ENCODE data around the gene TRPV5.
"Not testable (repeated sequence)": the region's sequence is repeated elsewhere in the genome, so short reads cannot be mapped to it uniquely, and the experiment has no call there.

TRPV5 gene

GRCh38 chr7:142933624-142934023 is at the start of gene TRPV5:
TRPV5 (minus strand) TSS chr7:142933746; CDS start chr7:142933459, 287 bp downstream.
- no peak for TF ChIP-seq CTCF (IDR thresholded peaks at IDR 0.05; ENCODE audit: control insufficient read depth, insufficient read depth, low read depth, low read length, missing control alignments)
- H3K4me3 ChIP-seq (ENCODE audit: control insufficient read depth, low read depth, low read length) = no peak within 1 kb of the TSS
- no peak for DNase-seq (ENCODE audit: low read depth)

GRCh38 chr7:142978402-142978801 is 44.9 kb upstream of the TRPV5 start:
- DNase-seq (ENCODE audit: low read depth); H3K4me3 ChIP-seq (ENCODE audit: control insufficient read depth, low read depth, low read length): not testable (repeated sequence)

- H3K4me3 ChIP-seq (ENCODE audit: control insufficient read depth, low read depth, low read length) = no peak overlapping the region
- no peak for DNase-seq (ENCODE audit: low read depth)
- no peak for TF ChIP-seq CTCF (IDR thresholded peaks at IDR 0.05; ENCODE audit: control insufficient read depth, insufficient read depth, low read depth, low read length, missing control alignments)
These were observed 41.1 kb upstream of the TRPV5 start for GRCh38 chr7:142974626-142975025.

- H3K4me3 ChIP-seq (ENCODE audit: control insufficient read depth, low read depth, low read length) = no peak overlapping the region
- TF ChIP-seq CTCF (IDR thresholded peaks at IDR 0.05; ENCODE audit: control insufficient read depth, insufficient read depth, low read depth, low read length, missing control alignments) = no peak
- DNase-seq (ENCODE audit: low read depth) = no peak
These were observed 35.6 kb upstream of the TRPV5 start for GRCh38 chr7:142969183-142969582.

- DNase-seq (ENCODE audit: low read depth) = no peak
- no peak for TF ChIP-seq CTCF (IDR thresholded peaks at IDR 0.05; ENCODE audit: control insufficient read depth, insufficient read depth, low read depth, low read length, missing control alignments)
- H3K4me3 ChIP-seq (ENCODE audit: control insufficient read depth, low read depth, low read length) = no peak overlapping the region
These were observed 34.7 kb upstream of the TRPV5 start for GRCh38 chr7:142968229-142968628.

- TF ChIP-seq CTCF (IDR thresholded peaks at IDR 0.05; ENCODE audit: control insufficient read depth, insufficient read depth, low read depth, low read length, missing control alignments) = no peak
- no peak for DNase-seq (ENCODE audit: low read depth)
These were observed 31.1 kb upstream of the TRPV5 start for GRCh38 chr7:142964502-142965246.

GRCh38 chr7:142963993-142964392 is 30.4 kb upstream of the TRPV5 start:
- no peak for DNase-seq (ENCODE audit: low read depth)
- no peak for TF ChIP-seq CTCF (IDR thresholded peaks at IDR 0.05; ENCODE audit: control insufficient read depth, insufficient read depth, low read depth, low read length, missing control alignments)
- H3K4me3 ChIP-seq (ENCODE audit: control insufficient read depth, low read depth, low read length) = no peak overlapping the region

More at GRCh38 chr7:142964502-142965246, 31.1 kb upstream of the TRPV5 start:
- no peak overlapping the region for H3K4me3 ChIP-seq (ENCODE audit: control insufficient read depth, low read depth, low read length)

Data from AG09309 (cell line).